Hair follicular keratinocyte (primary cell): Measurements from ENCODE around the gene GLP2R. TPM values are rescaled to one million over a fixed set of nuclear protein-coding genes. Genes with fewer than 3 reads are reported as not detected.

Experiments used
- total RNA-seq: library from RNA; depleted of rRNA; stranded (reverse); fragments of >200 nt; gene quantifications from 2 replicates; pipeline ENCODE4 v1.2.3, GENCODE V29; 2015

GLP2R gene, protein sequence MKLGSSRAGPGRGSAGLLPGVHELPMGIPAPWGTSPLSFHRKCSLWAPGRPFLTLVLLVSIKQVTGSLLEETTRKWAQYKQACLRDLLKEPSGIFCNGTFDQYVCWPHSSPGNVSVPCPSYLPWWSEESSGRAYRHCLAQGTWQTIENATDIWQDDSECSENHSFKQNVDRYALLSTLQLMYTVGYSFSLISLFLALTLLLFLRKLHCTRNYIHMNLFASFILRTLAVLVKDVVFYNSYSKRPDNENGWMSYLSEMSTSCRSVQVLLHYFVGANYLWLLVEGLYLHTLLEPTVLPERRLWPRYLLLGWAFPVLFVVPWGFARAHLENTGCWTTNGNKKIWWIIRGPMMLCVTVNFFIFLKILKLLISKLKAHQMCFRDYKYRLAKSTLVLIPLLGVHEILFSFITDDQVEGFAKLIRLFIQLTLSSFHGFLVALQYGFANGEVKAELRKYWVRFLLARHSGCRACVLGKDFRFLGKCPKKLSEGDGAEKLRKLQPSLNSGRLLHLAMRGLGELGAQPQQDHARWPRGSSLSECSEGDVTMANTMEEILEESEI
- total RNA-seq = not detected in 2 replicates

DNA sequence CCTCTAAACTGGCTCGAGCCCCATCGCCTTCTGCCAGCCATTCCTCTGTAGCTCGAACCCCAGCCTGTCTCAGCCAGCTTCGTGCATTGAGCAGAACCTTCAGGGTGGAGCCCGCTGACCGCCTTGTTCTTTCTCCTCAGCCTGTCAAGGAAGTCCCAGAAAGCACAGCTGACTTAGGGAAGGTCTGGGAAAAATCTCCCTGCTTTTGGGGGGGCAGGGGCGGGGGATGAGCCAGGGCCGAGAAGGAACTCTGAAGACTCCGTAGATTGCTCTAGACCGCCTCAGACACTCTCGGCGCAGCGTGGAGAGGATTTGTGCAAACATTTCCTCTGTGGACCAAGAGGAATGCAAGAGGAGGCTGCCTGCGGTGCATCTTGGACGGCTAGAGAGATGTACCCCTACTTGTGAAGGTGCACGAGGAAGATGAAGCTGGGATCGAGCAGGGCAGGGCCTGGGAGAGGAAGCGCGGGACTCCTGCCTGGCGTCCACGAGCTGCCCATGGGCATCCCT is at the start of gene GLP2R:
Gene GLP2R (plus strand): TSS at position 284 of the 510 bp plus-strand sequence. CDS start 140 bp downstream, at position 424.

GRCh38 chr17:9790889-9791876 is 34.5 kb upstream of the GLP2R start, which contains the start of gene DHRS7C:
Gene DHRS7C, minus strand, starts transcription at chr17:9791592. Its CDS starts 308 bp downstream, at chr17:9791284.

DNA sequence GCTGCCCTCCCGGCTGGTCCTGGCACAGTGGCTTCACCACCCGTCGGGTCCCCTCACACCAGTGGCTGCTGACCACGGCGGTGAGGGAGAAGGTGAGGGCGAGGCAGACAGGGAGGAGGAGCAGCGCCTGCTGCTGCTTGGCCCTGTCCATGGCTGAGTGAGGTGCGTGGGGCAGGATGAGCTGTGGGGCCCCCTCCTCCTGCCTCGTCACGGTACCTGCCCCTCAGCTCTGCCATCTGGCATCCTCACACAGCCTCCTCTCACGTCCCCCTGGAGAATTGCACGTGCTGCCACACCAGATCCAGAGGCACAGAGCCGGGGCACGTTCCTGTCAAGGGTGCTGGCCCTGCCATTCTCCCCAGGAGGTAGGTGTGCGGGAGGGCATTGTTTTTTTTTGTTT is 3.8 kb upstream of the GLP2R start, which contains the start of gene GSG1L2:
Gene GSG1L2 (minus strand): TSS at position 159 of the 400 bp plus-strand sequence. CDS start 8 bp downstream, at position 151.

GRCh38 chr17:9905078-9905415 is 79.3 kb downstream of the GLP2R start, which contains the start of gene RCVRN:
Gene RCVRN, minus strand, starts transcription at chr17:9905271. Its CDS starts 91 bp downstream, at chr17:9905180.

Other genes with a start within 250 kb of the GLP2R start
- gene CFAP52, start 249.3 kb upstream of the GLP2R start, total RNA-seq = not detected in 2 replicates
- 6.9 and 11.4 TPM in 2 replicates for gene USP43, start 180.4 kb upstream of the GLP2R start, total RNA-seq
- gene DHRS7C, start 34.3 kb upstream of the GLP2R start, total RNA-seq = not detected in 2 replicates
- not detected in 2 replicates for gene GSG1L2, start 3.8 kb upstream of the GLP2R start, total RNA-seq
- not detected in 2 replicates for gene RCVRN, start 79.3 kb downstream of the GLP2R start, total RNA-seq